ENCODE results near the gene ARF1.
A peak's percentile ranks its signal among the peaks of the same experiment; 100 is the strongest.
"Not testable (repeated sequence)": the region's sequence is repeated elsewhere in the genome, so short reads cannot be mapped to it uniquely, and the experiment has no call there.

The ARF1 gene

GRCh38 chr1:228104526-228105269, 22.2 kb downstream of the ARF1 start:
- DNase-seq, result no peak

- no peak for DNase-seq
Measured at GRCh38 chr1:228105270-228105995, 22.9 kb downstream of the ARF1 start.

GRCh38 chr1:228105996-228106799, 23.7 kb downstream of the ARF1 start:
- no peak for DNase-seq

GRCh38 chr1:228106800-228107054, 24.2 kb downstream of the ARF1 start:
- no peak for DNase-seq

DNA sequence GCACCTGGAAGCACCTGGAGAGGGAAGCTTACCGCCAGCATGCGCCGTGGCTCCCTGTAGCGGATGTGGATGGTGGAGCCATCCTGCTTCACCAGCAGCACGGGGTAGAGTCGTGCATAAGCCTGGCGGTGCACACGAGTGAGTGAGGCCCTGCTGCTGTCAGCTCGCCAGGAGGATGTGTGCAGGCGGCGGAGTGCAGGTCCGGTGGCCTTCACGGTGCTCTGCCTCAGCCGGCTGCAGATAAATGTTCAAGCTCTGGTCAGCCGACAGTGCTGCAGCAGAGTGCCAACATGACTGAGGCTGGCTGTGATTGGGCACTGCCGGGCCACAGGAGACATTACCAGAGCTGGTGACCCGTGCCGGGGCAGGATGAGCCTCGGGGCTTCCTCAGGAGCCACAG, 25.1 kb downstream of the ARF1 start:
- no peak for DNase-seq

GRCh38 chr1:228108055-228108690, 25.7 kb downstream of the ARF1 start:
- no peak for DNase-seq

- DNase-seq, result no peak
Measured at GRCh38 chr1:228108742-228109072, 26.2 kb downstream of the ARF1 start.

GRCh38 chr1:228109073-228109961, 26.8 kb downstream of the ARF1 start, which contains the start of gene MRPL55:
TSS of gene MRPL55 (minus strand) at chr1:228109299. CDS start at chr1:228108260, 1,039 bp downstream.
- peak; percentile 82 for DNase-seq

GRCh38 chr1:228109962-228110488, 27.5 kb downstream of the ARF1 start:
- no peak for DNase-seq

DNA sequence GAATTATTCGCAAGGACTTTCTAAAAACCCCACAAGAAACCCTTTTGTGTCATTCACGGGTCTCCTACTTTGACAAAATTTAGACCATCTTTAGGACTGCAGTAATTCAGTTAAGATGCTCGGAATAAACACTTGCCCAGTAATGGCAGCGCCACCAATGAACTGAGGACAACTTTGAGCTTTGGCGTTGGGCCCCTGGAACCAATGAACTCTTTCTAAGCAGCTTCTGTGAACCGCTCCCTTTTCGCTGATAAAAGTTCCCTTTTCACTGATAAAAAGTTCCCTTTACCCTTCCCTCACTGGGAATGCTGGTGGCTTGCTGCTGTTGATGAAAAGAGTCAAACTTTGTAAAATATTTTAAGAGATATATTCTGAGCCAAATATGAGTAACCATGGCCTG, 28.0 kb downstream of the ARF1 start:
- no peak for DNase-seq

DNA sequence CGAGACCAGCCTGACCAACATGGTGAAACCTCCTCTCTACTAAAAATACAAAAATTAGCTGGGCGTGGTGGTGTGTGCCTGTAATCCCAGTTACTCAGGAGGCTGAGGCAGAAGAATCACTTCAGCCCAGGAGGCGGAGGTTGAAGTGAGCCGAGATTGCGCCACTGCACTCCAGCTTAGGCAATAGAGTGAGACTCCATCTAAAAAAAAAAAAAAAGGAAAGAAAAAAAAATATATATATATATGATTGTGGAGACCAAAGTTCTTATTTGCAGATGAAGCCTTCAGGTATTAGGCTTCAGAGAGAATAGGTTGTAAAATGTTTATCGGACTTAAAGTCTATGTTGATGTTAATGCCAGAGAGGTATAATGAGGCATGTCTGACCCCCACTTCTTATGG, 28.8 kb downstream of the ARF1 start:
- not testable (repeated sequence) for DNase-seq

DNA sequence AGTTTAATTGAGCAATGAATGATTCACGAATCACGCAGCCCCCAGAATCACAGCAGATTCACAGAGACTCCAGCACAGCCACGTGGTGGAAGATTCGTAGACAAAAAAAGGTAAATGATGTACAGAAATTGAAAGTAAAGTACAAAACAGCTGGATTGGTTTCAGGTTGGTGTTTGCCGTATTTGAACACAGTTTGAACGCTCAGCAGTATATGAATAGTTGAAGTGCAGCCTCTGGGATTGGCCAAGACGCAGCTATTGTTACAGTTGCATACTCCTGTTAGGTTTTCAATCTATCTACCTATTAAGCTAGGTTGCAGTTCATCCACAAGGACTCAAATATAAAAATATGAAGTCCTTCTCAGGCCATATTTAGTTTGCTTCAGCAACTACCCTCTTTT, 29.7 kb downstream of the ARF1 start:
- DNase-seq, result no peak

DNA sequence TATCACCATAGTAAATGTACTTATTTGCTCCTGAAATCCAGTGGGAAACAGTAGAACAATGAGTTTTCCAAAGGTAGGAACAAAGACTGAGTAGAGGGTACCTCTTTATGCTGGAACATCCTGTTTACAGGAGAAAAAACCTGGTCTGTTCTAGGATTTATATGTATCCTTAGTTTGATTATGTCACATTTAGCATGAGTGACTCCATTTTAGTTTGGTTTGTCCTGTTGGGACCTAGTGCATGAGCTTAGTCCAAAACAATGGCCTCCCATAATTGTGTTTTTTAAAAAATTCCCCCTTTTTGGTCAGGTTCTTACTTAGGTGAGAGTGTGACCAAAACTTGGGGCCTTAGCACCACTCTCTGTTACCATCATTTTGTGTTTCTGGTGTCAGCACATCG, 30.1 kb downstream of the ARF1 start:
- no peak for DNase-seq

DNA sequence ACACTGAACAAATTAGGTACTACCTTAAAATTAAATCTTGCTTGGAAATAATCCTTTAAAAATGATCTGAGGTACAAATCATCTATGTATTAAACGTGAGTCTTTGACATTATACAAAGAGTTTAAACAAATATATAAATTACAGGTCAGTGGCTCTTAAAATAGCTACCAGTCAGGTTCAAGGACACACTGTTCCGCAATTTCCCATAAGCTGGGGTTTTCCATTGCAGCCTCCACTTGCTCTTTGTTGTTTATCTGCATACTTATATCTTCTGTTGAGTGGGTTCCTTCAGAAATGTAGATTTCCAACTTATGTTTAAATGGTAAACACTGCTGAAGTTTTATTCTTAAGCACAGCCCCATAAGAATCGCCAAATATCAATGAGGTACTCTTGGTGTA, 32.3 kb downstream of the ARF1 start:
- DNase-seq, result no peak

DNA sequence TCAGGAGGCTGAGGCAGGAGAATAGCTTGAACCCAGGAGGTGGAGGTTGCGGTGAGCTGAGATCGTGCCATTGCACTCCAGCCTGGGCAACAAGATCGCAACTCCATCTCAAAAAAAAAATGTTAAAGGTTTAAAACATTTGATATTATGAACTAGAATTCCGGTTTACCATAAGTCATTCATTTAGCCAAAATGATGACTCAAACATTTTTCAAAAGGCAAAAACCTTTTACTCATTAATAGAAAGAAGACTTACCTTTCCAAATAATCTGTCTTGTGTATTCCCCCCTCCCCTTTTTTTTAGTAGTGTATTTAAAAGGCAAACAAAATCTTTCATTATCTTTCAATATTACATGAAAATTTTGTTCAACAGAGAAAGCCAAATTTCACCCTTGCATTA, 34.8 kb downstream of the ARF1 start:
- DNase-seq, result no peak

- no peak for DNase-seq
Measured at GRCh38 chr1:228118040-228118439, 35.5 kb downstream of the ARF1 start.

DNA sequence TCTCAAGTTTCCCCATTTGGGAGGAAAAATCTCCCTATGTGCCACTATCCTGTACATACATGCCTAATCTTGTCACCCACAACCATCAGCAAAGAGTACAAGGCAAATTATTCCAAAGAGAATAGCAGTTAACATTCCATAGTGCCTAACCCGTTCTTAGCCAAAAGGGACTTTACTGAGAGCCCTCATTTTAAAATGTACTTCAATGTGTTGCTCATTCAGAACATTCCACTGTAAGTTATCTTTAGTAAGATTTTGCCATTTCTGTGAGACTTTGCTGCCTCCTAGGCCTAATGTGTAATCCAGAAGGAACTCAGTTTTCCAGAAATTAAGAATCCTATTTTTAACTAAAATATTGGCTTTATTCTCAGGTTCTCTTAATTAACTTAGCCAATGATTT, 37.8 kb downstream of the ARF1 start:
- no peak for DNase-seq

DNA sequence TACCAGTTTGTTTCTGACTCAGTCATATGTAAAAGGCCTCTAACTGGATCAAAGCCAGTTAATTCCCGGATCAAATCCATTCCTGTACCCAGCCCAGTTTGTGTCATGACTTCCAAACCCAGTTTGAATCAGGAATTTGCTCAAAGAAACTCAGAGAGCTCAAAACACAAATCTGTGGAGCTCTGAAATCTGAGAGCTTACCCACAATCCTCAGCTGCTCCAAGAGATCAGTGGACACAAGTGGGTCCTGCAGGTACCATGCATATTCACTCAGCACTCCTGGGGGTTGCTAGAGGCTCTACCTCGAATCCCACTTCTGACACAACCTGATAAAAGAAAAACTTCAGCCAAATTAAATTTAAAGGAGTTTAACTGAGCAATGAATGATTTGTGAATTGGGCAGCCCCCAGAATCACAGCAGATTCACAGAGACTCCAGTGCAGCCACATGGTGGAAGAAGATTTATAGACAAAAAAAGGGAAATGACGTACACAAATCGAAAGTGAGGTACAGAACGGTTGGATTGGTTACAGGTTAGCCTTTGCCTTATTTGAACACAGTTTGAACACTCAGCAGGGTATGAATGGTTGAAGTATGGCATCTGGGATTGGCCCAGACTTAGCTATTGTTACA, 38.5 kb downstream of the ARF1 start:
- DNase-seq, result no peak

DNA sequence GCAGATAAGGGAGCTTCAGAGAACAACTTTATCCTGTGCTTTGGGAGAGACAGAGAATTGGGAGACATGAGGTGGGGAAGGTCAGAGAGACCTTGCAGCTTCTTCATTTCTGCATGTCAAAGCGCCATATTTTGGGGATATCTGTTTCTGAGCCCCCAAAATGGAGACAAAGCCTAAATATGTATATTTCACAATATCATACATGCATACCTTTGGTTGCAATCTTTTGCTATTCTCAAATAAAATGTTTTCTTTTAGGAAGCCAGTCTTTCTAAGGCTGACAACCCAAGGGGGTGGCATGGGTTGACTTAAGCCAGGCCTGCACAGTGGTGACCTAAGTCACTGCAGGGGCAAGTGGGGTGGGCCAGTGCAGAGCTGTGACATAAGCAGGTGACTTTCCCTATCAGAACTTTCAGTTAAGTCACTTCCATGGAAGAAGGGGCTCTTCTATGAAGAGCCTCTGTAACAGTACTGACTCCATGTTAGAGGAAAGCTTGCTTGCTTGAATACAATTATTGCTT, 40.5 kb downstream of the ARF1 start:
- no peak for DNase-seq

- DNase-seq, result no peak
Measured at GRCh38 chr1:228123505-228123904, 41.0 kb downstream of the ARF1 start.

GRCh38 chr1:228125185-228125584, 42.7 kb downstream of the ARF1 start:
- DNase-seq, result no peak

- no peak for DNase-seq
Measured at GRCh38 chr1:228131766-228132165, 49.3 kb downstream of the ARF1 start.

All from NCI-H1694 treated with DMSO at 0.1 percent for 48 hours (cell line).